NCI-H82 treated with DMSO at 0.1 percent for 48 hours (cell line): ENCODE data around the gene CFAP20DC.
A peak's percentile ranks its signal among the peaks of the same experiment; 100 is the strongest.
"Not testable (repeated sequence)": the region's sequence is repeated elsewhere in the genome, so short reads cannot be mapped to it uniquely, and the experiment has no call there.

Source experiments
- DNase-seq: peaks from one replicate; lab custom pipeline; 2025; ENCODE audit not compliant: unreplicated experiment; lab: John Stamatoyannopoulos, UW

CFAP20DC gene

GRCh38 chr3:58824285-58824684, 225.5 kb downstream of the CFAP20DC start:
- DNase-seq = peak; percentile 69

- DNase-seq = not testable (repeated sequence)
These were observed 243.1 kb downstream of the CFAP20DC start for GRCh38 chr3:58806551-58807244.

- DNase-seq = no peak
These were observed 244.9 kb downstream of the CFAP20DC start for GRCh38 chr3:58804914-58805313.

GRCh38 chr3:58801541-58801940, 248.3 kb downstream of the CFAP20DC start:
- no peak for DNase-seq

GRCh38 chr3:58800940-58801339, 248.9 kb downstream of the CFAP20DC start:
- DNase-seq = no peak

- DNase-seq = no peak
These were observed 249.8 kb downstream of the CFAP20DC start for GRCh38 chr3:58800032-58800431.

GRCh38 chr3:58799271-58799670, 250.6 kb downstream of the CFAP20DC start:
- no peak for DNase-seq

GRCh38 chr3:58798312-58798711, 251.5 kb downstream of the CFAP20DC start:
- no peak for DNase-seq

GRCh38 chr3:58794750-58795149, 255.1 kb downstream of the CFAP20DC start:
- peak; percentile 28 for DNase-seq

- no peak for DNase-seq
These were observed 255.9 kb downstream of the CFAP20DC start for GRCh38 chr3:58793938-58794337.

GRCh38 chr3:58792921-58793451, 256.8 kb downstream of the CFAP20DC start:
- DNase-seq = no peak

GRCh38 chr3:58789385-58789784, 260.4 kb downstream of the CFAP20DC start:
- no peak for DNase-seq

GRCh38 chr3:58784888-58785287, 264.9 kb downstream of the CFAP20DC start:
- no peak for DNase-seq

- no peak for DNase-seq
These were observed 265.4 kb downstream of the CFAP20DC start for GRCh38 chr3:58784425-58784824.

- no peak for DNase-seq
These were observed 266.0 kb downstream of the CFAP20DC start for GRCh38 chr3:58783845-58784244.

- DNase-seq = no peak
These were observed 269.9 kb downstream of the CFAP20DC start for GRCh38 chr3:58779934-58780333.

GRCh38 chr3:58776231-58776630, 273.6 kb downstream of the CFAP20DC start:
- DNase-seq = no peak

GRCh38 chr3:58772462-58772861, 277.4 kb downstream of the CFAP20DC start:
- DNase-seq = no peak

GRCh38 chr3:58769065-58769464, 280.8 kb downstream of the CFAP20DC start:
- DNase-seq = no peak

GRCh38 chr3:58766587-58767282, 283.1 kb downstream of the CFAP20DC start:
- DNase-seq = no peak

- DNase-seq = no peak
These were observed 294.7 kb downstream of the CFAP20DC start for GRCh38 chr3:58755150-58755549.

GRCh38 chr3:58754074-58754473, 295.8 kb downstream of the CFAP20DC start:
- no peak for DNase-seq
